ENCODE data around the gene ZMAT5. TPM values are rescaled to one million over a fixed set of nuclear protein-coding genes. Genes with fewer than 3 reads are reported as not detected.

ZMAT5 gene
- total RNA-seq, 1 donor from 2014 or later, result 20.2 TPM

GRCh38 chr22:29740216-29740615 lies 26.6 kb downstream of the ZMAT5 start:
- H3K4me3 Mint-ChIP-seq (ENCODE audit: unreplicated experiment), result no peak overlapping the region
- H3K9me3 Mint-ChIP-seq (ENCODE audit: unreplicated experiment), result no peaks in the 10 kb centered on the region
- no peak for TF ChIP-seq CTCF (IDR thresholded peaks at IDR 0.05; ENCODE audit: unreplicated experiment)
- H3K27ac Mint-ChIP-seq (ENCODE audit: unreplicated experiment), result no peak overlapping the region
- no peak for DNase-seq (ENCODE audit: low spot score)
- H3K27me3 Mint-ChIP-seq (ENCODE audit: unreplicated experiment), result no peaks in the 10 kb centered on the region
- H3K4me1 Mint-ChIP-seq (ENCODE audit: unreplicated experiment), result peaks cover 5% of the 10 kb centered on the region
- H3K36me3 Mint-ChIP-seq (ENCODE audit: low read depth, unreplicated experiment), result peaks cover 8% of the 10 kb centered on the region

GRCh38 chr22:29739346-29739875 lies 27.4 kb downstream of the ZMAT5 start:
- no peak overlapping the region for H3K27ac Mint-ChIP-seq (ENCODE audit: unreplicated experiment)
- no peaks in the 10 kb centered on the region for H3K27me3 Mint-ChIP-seq (ENCODE audit: unreplicated experiment)
- H3K36me3 Mint-ChIP-seq (ENCODE audit: low read depth, unreplicated experiment), result peaks cover 8% of the 10 kb centered on the region
- TF ChIP-seq CTCF (IDR thresholded peaks at IDR 0.05; ENCODE audit: unreplicated experiment), result no peak
- DNase-seq (ENCODE audit: low spot score), result no peak
- H3K4me3 Mint-ChIP-seq (ENCODE audit: unreplicated experiment), result no peak overlapping the region
- no peaks in the 10 kb centered on the region for H3K9me3 Mint-ChIP-seq (ENCODE audit: unreplicated experiment)
- peaks cover 5% of the 10 kb centered on the region for H3K4me1 Mint-ChIP-seq (ENCODE audit: unreplicated experiment)

GRCh38 chr22:29738118-29738815 lies 28.5 kb downstream of the ZMAT5 start:
- H3K27me3 Mint-ChIP-seq (ENCODE audit: unreplicated experiment), result peaks cover 2% of the 10 kb centered on the region
- no peak overlapping the region for H3K4me3 Mint-ChIP-seq (ENCODE audit: unreplicated experiment)
- TF ChIP-seq CTCF (IDR thresholded peaks at IDR 0.05; ENCODE audit: unreplicated experiment), result no peak
- no peak for DNase-seq (ENCODE audit: low spot score)
- H3K27ac Mint-ChIP-seq (ENCODE audit: unreplicated experiment), result no peak overlapping the region
- H3K4me1 Mint-ChIP-seq (ENCODE audit: unreplicated experiment), result peaks cover 5% of the 10 kb centered on the region
- peaks cover 8% of the 10 kb centered on the region for H3K36me3 Mint-ChIP-seq (ENCODE audit: low read depth, unreplicated experiment)
- H3K9me3 Mint-ChIP-seq (ENCODE audit: unreplicated experiment), result no peaks in the 10 kb centered on the region

GRCh38 chr22:29737251-29738117 lies 29.3 kb downstream of the ZMAT5 start:
- no peak for DNase-seq (ENCODE audit: low spot score)
- TF ChIP-seq CTCF (IDR thresholded peaks at IDR 0.05; ENCODE audit: unreplicated experiment), result no peak

More at GRCh38 chr22:29737251-29738117, 29.3 kb downstream of the ZMAT5 start:
- no peaks in the 10 kb centered on the region for H3K9me3 Mint-ChIP-seq (ENCODE audit: unreplicated experiment)
- peaks cover 8% of the 10 kb centered on the region for H3K36me3 Mint-ChIP-seq (ENCODE audit: low read depth, unreplicated experiment)
- no peak overlapping the region for H3K27ac Mint-ChIP-seq (ENCODE audit: unreplicated experiment)
- H3K4me1 Mint-ChIP-seq (ENCODE audit: unreplicated experiment), result peaks cover 5% of the 10 kb centered on the region
- no peak overlapping the region for H3K4me3 Mint-ChIP-seq (ENCODE audit: unreplicated experiment)
- H3K27me3 Mint-ChIP-seq (ENCODE audit: unreplicated experiment), result peaks cover 2% of the 10 kb centered on the region

Measured in endothelial cell (in vitro differentiated cells).